ENCODE data around the gene SYTL2. TPM values are rescaled to one million over a fixed set of nuclear protein-coding genes. Genes with fewer than 3 reads are reported as not detected.

The SYTL2 gene
- total RNA-seq, 1 donor from 2014 or later, result 7.0 TPM

- DNase-seq, result peak; percentile 4
These were observed 15.3 kb upstream of the SYTL2 start for GRCh38 chr11:85826116-85826855.

- DNase-seq, result no peak
These were observed 14.7 kb upstream of the SYTL2 start for GRCh38 chr11:85825616-85826015.

GRCh38 chr11:85823816-85824215 is 12.9 kb upstream of the SYTL2 start:
- no peak for DNase-seq

- no peak for DNase-seq
These were observed 11.9 kb upstream of the SYTL2 start for GRCh38 chr11:85822814-85823213.

GRCh38 chr11:85821636-85822035 is 10.7 kb upstream of the SYTL2 start:
- no peak for DNase-seq

- no peak for DNase-seq
These were observed 8.5 kb upstream of the SYTL2 start for GRCh38 chr11:85819441-85819840.

- DNase-seq, result no peak
These were observed 4.4 kb upstream of the SYTL2 start for GRCh38 chr11:85815186-85815931.

GRCh38 chr11:85813721-85814120 is 2.8 kb upstream of the SYTL2 start:
- DNase-seq, result no peak

- DNase-seq, result peak; percentile 4
These were observed 683 bp upstream of the SYTL2 start for GRCh38 chr11:85811624-85812023.

- DNase-seq, result peak; percentile 15
These were observed 445 bp downstream of the SYTL2 start for GRCh38 chr11:85810521-85810870.

- no peak for DNase-seq
These were observed 1.1 kb downstream of the SYTL2 start for GRCh38 chr11:85809863-85810262.

- DNase-seq, result no peak
These were observed 1.8 kb downstream of the SYTL2 start for GRCh38 chr11:85809191-85809590.

- no peak for DNase-seq
These were observed 4.1 kb downstream of the SYTL2 start for GRCh38 chr11:85806876-85807275.

GRCh38 chr11:85806016-85806415 is 4.9 kb downstream of the SYTL2 start:
- DNase-seq, result no peak

GRCh38 chr11:85805387-85805786 is 5.6 kb downstream of the SYTL2 start:
- no peak for DNase-seq

GRCh38 chr11:85803920-85804319 is 7.0 kb downstream of the SYTL2 start:
- no peak for DNase-seq

- DNase-seq, result no peak
These were observed 7.6 kb downstream of the SYTL2 start for GRCh38 chr11:85803303-85803702.

- DNase-seq, result no peak
These were observed 9.4 kb downstream of the SYTL2 start for GRCh38 chr11:85801527-85801926.

GRCh38 chr11:85800595-85801342 is 10.2 kb downstream of the SYTL2 start:
- no peak for DNase-seq

- no peak for DNase-seq
These were observed 11.8 kb downstream of the SYTL2 start for GRCh38 chr11:85799142-85799541.

- no peak for DNase-seq
These were observed 12.6 kb downstream of the SYTL2 start for GRCh38 chr11:85798361-85798760.

- no peak for DNase-seq
These were observed 15.0 kb downstream of the SYTL2 start for GRCh38 chr11:85795712-85796487.
